Right lobe of liver (tissue), 4 donors: Measurements from ENCODE around the gene NUDT12.

Experiments
- CTCF ChIP-seq, 4 donors: fragments of 200-600 bp in 3 of 4; fragments of 450-650 bp in 1 of 4; IDR thresholded peaks; one replicate each; pipeline versions ENCODE4 v1.5.1 to v1.8.0; 2016 to 2022; ENCODE audit warnings: antibody characterized with exemption in 4 of 4, mild to moderate bottlenecking in 2 of 4
- POLR2A ChIP-seq: fragments of 450-650 bp; IDR thresholded peaks from one replicate; pipeline ENCODE4 v1.6.1; 2017; ENCODE audit warnings: antibody characterized with exemption, mild to moderate bottlenecking
- donor health status: DM: no; HTN: no; CAD: no.
- donor health status: DM: no; HTN: no; CAD: no.
- donor health status: DM: no; HTN: yes; CAD: no.

- TF ChIP-seq CTCF (IDR thresholded peaks at IDR 0.05) (no peak), POLR2A (no peak)
Observed at GRCh38 chr5:103514371-103514770, 48.2 kb downstream of the NUDT12 start.
